Measurements from ENCODE around the gene PRICKLE3.

DNA sequence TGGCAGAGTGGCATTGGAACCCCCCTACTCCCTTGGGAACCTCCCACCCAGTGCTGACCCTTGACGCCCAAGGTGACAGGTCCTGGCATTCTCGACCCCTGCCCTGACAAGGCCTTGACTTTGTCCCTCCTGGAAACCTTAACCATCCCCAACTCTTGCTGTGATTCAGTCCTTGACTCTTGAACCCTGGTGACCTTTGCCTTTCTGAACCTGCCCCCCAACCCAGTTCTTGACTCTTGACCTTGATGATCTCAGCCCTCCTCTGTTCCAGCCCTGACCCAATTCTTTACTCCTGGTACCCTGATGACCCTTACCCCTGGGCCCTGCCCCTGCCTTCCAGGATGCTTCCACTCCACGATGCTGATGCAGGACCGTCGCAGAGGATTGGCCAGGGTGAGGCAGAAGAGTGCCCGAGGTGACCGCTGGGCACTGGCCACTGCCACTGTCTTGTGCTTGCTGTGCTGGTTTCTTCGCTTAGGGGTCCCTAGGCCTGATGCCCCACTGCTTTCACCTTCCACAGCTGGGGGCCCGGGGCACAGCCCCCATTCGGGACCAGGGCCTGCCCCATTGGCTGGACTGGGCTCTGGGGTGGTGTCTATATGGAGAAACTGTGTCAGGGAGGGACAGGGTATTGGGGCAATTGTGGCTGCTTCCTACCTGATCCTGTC, 45.3 kb upstream of the PRICKLE3 start:
- TF ChIP-seq, protein P1, sequence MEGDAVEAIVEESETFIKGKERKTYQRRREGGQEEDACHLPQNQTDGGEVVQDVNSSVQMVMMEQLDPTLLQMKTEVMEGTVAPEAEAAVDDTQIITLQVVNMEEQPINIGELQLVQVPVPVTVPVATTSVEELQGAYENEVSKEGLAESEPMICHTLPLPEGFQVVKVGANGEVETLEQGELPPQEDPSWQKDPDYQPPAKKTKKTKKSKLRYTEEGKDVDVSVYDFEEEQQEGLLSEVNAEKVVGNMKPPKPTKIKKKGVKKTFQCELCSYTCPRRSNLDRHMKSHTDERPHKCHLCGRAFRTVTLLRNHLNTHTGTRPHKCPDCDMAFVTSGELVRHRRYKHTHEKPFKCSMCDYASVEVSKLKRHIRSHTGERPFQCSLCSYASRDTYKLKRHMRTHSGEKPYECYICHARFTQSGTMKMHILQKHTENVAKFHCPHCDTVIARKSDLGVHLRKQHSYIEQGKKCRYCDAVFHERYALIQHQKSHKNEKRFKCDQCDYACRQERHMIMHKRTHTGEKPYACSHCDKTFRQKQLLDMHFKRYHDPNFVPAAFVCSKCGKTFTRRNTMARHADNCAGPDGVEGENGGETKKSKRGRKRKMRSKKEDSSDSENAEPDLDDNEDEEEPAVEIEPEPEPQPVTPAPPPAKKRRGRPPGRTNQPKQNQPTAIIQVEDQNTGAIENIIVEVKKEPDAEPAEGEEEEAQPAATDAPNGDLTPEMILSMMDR (conservative IDR thresholded peaks at IDR 0.05; ENCODE audit: low read length): no peak
- TF ChIP-seq EZH2phosphoT487 (IDR thresholded peaks at IDR 0.05; ENCODE audit: borderline replicate concordance, low read depth, low read length): no peak
